ENCODE measurements around the gene MOCOS. TPM values are rescaled to one million over a fixed set of nuclear protein-coding genes. Genes with fewer than 3 reads are reported as not detected.

MOCOS gene
- total RNA-seq, 1 donor from 2014 or later, result 4.2 TPM

- ATAC-seq (no peak), DNase-seq (no peak)
- Histone ChIP-seq H3K27me3 (ENCODE audit: low read depth) (no peaks in the 10 kb centered on the region), H3K27ac (no peak overlapping the region), H3K4me1 (no peaks in the 10 kb centered on the region), H3K9me3 (no peaks in the 10 kb centered on the region), H3K36me3 (no peaks in the 10 kb centered on the region), H3K4me3 (no peak overlapping the region)
- no peak for TF ChIP-seq CTCF (IDR thresholded peaks at IDR 0.05)
- intact Hi-C loops (cut with DNase I), result no loop called here
Measured at GRCh38 chr18:36262971-36263370, 75.7 kb downstream of the MOCOS start.

- no peaks in the 10 kb centered on the region for H3K4me1 ChIP-seq
- no peak for TF ChIP-seq CTCF (IDR thresholded peaks at IDR 0.05)
- H3K9me3 ChIP-seq, result no peaks in the 10 kb centered on the region
- no peak overlapping the region for H3K4me3 ChIP-seq
- no peak overlapping the region for H3K27ac ChIP-seq
- no peaks in the 10 kb centered on the region for H3K27me3 ChIP-seq (ENCODE audit: low read depth)
- H3K36me3 ChIP-seq, result no peaks in the 10 kb centered on the region
- intact Hi-C loops (cut with DNase I), result no loop called here
- ATAC-seq (peak in 1 of 2 donors; percentile 12), DNase-seq (no peak)
Measured at GRCh38 chr18:36264283-36264682, 77.0 kb downstream of the MOCOS start.

GRCh38 chr18:36265015-36265414 is 77.7 kb downstream of the MOCOS start:
- no peak overlapping the region for H3K27ac ChIP-seq
- no peaks in the 10 kb centered on the region for H3K27me3 ChIP-seq (ENCODE audit: low read depth)
- no peak overlapping the region for H3K4me3 ChIP-seq
- H3K36me3 ChIP-seq, result no peaks in the 10 kb centered on the region
- ATAC-seq (peak; percentile 38 to 69), DNase-seq (no peak)
- H3K4me1 ChIP-seq, result no peaks in the 10 kb centered on the region
- no peak for TF ChIP-seq CTCF (IDR thresholded peaks at IDR 0.05)
- intact Hi-C loops (cut with DNase I), result no loop called here
- no peaks in the 10 kb centered on the region for H3K9me3 ChIP-seq

GRCh38 chr18:36269157-36269556 is 81.9 kb downstream of the MOCOS start:
- no peaks in the 10 kb centered on the region for H3K36me3 ChIP-seq
- intact Hi-C loops (cut with DNase I), result no loop called here
- no peak for TF ChIP-seq CTCF (IDR thresholded peaks at IDR 0.05)
- H3K27me3 ChIP-seq (ENCODE audit: low read depth), result no peaks in the 10 kb centered on the region
- DNase-seq (no peak), ATAC-seq (no peak)
- no peak overlapping the region for H3K27ac ChIP-seq
- H3K4me3 ChIP-seq, result no peak overlapping the region
- no peaks in the 10 kb centered on the region for H3K9me3 ChIP-seq
- no peaks in the 10 kb centered on the region for H3K4me1 ChIP-seq

GRCh38 chr18:36271153-36271552 is 83.9 kb downstream of the MOCOS start:
- ATAC-seq (no peak), DNase-seq (no peak)
- Histone ChIP-seq H3K27ac (no peak overlapping the region), H3K4me1 (no peaks in the 10 kb centered on the region), H3K9me3 (no peaks in the 10 kb centered on the region), H3K4me3 (no peak overlapping the region), H3K27me3 (ENCODE audit: low read depth) (no peaks in the 10 kb centered on the region), H3K36me3 (no peaks in the 10 kb centered on the region)
- intact Hi-C loops (cut with DNase I), result no loop called here
- TF ChIP-seq CTCF (IDR thresholded peaks at IDR 0.05), result no peak

- DNase-seq (no peak), ATAC-seq (no peak)
- no peak for TF ChIP-seq CTCF (IDR thresholded peaks at IDR 0.05)
- H3K27ac ChIP-seq, result no peak overlapping the region
- H3K36me3 ChIP-seq, result no peaks in the 10 kb centered on the region
- H3K4me1 ChIP-seq, result no peaks in the 10 kb centered on the region
- H3K9me3 ChIP-seq, result no peaks in the 10 kb centered on the region
- H3K27me3 ChIP-seq (ENCODE audit: low read depth), result no peaks in the 10 kb centered on the region
- intact Hi-C loops (cut with DNase I), result no loop called here
- H3K4me3 ChIP-seq, result no peak overlapping the region
Measured at GRCh38 chr18:36273347-36273746, 86.0 kb downstream of the MOCOS start.
